T-helper 1 cell treated with Interleukin-12 subunit alpha and Interleukin-12 subunit beta and Interleukin-4 antibody, amounts not matched to agents 30 ng/mL and 1 ng/mL, for 36 hours (primary cell): ENCODE data around the gene NCK2. TPM values are rescaled to one million over a fixed set of nuclear protein-coding genes. Genes with fewer than 3 reads are reported as not detected.
"Not testable (repeated sequence)": the region's sequence is repeated elsewhere in the genome, so short reads cannot be mapped to it uniquely, and the experiment has no call there.

ENCODE experiments used
- intact Hi-C: fragments of 100-400 bp; cut with micrococcal nuclease; formaldehyde crosslinking; loops from one replicate; pipeline ENCODE4 v1.15.1; 2024
- total RNA-seq: library from RNA; stranded (reverse); gene quantifications from 2 replicates; pipeline ENCODE4 v1.2.3, GENCODE V29; 2022

The NCK2 gene
- total RNA-seq, 1 donor from 2014 or later = 74.3 TPM

DNA sequence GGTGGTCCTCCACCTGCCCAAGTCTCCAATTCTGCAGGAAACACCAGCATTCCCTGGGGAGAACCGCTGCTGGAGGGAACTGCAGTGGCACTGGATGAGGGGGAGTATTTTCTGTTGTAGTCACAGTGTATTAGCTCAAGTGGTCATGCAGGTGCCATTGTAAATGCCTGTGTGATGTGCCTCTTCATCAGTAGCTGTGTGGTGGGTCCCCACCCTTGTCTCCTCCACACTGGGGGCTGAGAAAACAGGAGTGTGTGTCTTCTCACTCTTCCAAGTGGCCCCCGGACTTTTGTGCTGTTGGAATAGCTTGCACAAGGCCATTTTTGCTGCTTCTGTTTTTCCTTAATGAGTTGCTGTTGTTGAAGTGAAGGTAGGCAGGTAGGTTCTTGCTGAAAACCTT is 8.7 kb downstream of the NCK2 start:
- intact Hi-C loops = loop anchor here (10.0 kb wide), 1 partner anchor 359 kb away; the partner anchor contains the start of gene FHL2

DNA sequence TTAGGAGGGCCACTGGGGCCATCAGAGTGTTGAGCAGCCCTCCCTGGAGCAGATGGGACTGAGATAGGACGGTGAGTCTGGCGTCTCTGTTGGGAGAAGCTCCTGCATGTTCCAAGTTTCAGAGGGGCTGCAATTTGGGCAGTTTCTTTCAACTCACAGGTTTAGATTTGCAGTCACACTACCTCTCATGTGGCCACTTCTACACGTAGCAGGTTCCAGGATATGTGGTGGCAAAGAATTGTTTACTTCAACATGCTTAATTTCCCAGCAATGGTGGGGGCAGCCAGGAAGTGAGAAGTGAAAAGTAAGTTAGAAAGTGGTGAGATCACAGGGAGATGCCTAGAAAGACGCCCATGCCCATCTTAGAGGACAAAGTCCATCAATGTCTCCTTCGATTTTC is 9.3 kb downstream of the NCK2 start:
- intact Hi-C loops = loop anchor here (1.0 to 10.0 kb wide), 5 partner anchors 8 to 359 kb away; partner anchors contain the start of gene FHL2

DNA sequence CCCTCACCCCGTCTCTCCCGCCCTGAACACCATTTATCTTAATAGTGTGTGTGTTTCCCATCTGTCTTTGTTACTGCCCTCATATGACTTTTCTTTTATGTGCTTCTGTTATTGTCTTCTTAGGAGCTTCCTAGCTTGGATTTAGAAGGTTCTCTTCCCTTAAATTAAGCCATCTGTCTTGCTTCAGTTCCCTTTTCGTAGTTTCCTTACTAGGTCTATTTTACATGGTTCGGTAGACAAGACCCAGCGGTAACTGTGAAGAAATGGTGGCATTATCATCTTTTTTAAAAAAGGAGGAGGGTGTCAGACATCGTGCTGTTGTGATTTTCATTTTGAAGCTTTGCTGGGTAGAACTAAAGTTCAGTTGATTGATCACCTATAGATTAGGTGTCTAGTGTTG is 10.3 kb downstream of the NCK2 start:
- intact Hi-C loops = loop anchor here (1.0 to 10.0 kb wide), 5 partner anchors 9 to 360 kb away; partner anchors contain the start of gene FHL2

DNA sequence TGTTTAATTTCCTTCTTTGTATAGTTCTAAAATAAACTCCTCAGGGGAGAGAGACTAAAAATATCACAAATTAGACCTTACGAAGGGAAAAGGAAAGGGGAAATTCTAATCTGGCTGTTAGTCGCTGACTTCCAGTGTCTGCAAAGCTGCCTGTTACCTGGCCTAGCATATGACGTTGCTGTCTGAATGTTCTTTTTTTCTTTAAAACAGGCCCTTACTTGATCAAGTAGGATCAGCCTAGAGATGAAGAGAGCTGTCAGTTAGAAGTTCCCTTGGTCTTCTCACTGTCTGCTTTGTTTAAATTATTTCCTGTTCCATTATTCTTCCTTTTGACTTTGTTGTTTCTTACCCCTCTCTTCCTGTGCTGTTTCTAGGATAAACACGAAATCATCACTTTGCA is 11.2 kb downstream of the NCK2 start:
- intact Hi-C loops = loop anchor here (2.0 to 10.0 kb wide), 4 partner anchors 21 to 361 kb away; partner anchors contain the start of gene FHL2

DNA sequence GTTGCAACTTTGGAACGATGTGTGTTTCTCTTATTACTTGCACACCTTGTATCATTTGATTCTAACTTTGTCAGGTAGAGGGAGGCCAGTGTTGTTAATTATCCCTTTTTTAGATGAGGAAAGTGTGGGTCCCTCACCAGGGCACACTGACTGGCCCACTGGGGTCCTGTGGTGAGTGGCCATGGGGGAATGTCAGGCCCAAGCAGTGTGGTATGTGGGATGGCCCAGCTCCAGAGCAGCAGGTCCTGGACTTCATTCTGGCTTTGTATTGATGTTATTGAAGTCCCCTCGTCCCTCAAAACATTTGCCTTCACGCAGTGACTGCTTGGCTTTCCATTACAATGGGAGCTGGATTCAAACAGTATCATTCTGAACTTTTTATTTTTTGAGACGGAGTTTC is 11.7 kb downstream of the NCK2 start:
- intact Hi-C loops = loop anchor here (2.0 to 10.0 kb wide), 2 partner anchors 78 to 362 kb away; partner anchors contain the start of gene FHL2

DNA sequence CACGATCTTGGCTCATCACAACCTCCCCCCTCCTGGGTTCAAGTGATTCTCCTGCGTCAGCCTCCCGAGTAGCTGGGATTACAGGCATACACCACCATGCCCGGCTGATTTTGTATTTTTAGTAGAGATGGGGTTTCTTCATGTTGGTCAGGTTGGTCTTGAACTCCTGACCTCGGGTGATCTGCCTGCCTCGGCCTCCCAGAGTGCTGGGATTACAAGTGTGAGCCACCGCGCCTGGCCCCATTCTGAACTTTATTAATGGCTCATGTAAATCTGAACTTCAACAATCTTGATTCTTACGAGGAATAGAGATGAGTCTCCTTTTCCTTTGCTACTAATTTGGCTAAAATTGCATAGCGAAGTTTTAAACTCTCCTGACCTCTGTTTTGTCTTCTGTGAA is 12.2 kb downstream of the NCK2 start:
- intact Hi-C loops = loop anchor here (2.0 to 10.0 kb wide), 2 partner anchors 78 to 362 kb away; partner anchors contain the start of gene FHL2

DNA sequence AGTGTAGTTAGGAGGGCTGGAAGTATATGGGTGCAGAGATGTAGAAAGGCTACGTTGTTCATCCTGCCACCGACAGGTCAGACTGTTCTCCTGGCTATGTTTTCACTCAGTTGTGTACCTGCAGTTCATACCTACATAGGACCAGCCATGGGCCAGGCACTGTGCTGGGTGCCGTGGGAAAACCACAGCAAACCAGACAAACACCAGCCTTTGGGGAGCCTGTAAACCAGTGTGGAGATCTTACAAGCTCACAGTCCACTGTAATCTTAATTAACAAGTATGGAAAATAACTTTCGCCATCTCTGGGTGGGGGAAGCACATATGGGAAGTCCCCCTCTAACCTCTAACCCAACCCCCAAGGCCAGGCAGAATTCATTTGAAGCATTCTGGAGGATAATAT is 12.7 kb downstream of the NCK2 start:
- intact Hi-C loops = loop anchor here (2.0 to 10.0 kb wide), 2 partner anchors 77 to 363 kb away; partner anchors contain the start of gene FHL2

DNA sequence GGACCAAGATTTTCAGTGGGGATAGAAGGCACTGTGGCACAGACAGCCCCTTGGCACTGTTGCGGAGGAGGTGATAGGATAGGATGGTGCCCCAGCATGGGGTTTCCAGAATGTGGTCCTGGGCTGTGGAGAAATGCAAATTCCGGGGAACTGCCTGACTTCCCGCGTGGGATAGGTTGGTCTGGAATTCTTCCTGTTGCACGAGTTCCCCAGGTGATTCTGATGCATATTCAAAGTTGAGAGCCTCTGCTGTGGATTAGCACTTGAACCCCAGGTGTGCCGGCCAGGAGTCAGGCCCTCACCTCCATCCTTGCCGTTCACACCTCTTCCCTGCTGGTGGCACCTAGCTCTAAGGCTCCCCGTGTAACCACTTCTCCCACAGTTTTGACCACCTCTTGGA is 15.5 kb downstream of the NCK2 start:
- intact Hi-C loops = no loop called here

DNA sequence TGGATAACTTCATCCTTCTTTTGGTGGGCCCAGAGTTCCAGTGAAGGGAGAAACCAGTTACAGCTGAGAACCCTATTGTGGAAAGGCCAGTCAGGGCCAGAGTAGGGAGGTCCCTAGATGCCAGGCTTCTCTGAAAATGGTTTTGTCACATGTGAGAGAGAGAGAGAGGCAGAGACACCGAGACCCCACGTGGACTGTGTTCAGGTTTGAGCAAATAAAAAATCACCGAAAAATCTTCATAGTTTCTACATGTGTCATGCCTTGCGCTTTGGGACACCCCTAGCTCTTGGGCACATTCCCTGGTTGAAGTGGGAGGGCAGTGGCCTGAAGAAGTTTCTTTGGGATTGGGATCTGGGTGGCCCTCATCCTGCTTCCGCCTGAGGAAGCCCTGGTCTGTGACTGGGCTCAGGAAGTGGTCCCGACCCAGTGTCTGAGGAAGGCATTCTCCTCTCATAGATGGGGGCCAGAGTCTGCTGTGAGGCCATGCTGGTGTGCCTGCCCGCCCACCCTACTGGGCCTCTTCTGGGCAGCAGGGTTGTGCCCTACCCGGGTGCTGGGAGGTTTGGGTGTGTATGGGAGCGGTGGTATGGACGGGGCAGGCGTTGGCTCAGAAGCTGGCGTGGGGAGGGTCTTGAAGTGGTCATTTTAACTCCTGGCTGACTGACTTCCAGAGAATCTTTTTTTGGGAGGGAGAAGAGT is 16.1 kb downstream of the NCK2 start:
- intact Hi-C loops = no loop called here

DNA sequence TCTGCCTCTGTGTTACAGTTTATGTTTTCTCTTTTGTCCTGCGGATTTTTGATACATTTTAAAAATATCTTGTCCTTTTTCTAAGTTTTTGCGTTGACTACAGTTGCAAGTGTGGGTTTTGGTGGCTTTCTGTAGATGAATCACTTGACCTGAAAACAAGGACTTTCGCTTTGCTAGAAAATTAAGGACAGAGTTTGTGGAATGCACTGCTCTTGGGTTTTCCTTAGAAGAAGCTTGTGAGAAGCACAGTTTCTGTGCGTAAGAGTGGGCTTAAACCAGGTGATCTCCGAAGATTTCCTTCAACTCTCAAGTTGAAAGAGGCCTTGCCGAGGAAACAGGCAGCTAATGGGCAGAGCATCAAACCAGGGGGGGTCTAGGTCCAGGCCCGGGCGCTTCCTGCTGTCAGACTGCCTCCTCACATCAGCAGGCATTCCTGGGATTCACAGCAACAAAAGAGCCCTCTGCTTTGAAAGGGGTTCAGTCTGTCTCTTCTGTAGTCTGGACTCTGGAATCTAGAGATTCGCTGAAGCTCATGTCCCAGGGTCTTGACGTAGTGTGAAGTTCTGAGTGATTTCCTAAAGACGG is 17.3 kb downstream of the NCK2 start:
- intact Hi-C loops = no loop called here

DNA sequence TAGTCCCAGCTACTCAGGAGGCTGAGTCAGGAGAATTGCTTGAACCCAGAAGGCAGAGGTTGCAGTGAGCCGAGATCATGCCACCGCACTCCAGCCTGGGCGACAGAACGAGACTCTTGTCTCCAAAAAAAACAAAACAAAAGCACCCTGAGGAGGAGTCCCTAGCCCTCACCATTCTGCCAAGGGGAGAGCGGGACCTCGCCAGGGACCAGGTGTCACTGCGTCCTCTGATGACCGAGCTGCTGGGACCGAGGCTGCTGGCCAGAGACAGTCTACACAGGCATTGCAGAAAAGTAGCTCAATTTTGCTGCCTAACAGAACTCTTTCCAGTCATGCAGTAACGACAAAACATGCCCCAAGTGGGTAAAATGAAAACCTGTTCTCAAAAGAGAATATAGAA is 18.4 kb downstream of the NCK2 start:
- intact Hi-C loops = no loop called here

DNA sequence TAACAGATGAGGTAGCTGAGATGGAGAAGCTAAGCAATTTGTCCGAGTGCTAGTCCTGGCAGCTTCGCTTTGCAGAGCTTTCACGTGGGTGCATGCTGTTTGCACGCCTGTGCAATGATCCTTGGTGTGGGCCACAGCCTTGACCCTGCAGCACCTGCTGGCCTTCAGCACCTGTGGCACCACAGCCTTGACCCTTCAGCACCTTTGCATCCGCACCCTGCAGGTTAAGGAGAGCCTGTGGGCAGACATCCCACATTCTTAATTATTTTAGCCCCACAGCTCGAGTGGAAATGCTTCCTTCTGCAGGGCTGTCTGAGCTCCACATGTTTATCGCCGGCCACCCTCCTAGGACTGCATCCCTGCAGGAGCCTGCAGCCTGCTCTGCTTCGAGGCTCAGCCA is 19.3 kb downstream of the NCK2 start:
- intact Hi-C loops = no loop called here

DNA sequence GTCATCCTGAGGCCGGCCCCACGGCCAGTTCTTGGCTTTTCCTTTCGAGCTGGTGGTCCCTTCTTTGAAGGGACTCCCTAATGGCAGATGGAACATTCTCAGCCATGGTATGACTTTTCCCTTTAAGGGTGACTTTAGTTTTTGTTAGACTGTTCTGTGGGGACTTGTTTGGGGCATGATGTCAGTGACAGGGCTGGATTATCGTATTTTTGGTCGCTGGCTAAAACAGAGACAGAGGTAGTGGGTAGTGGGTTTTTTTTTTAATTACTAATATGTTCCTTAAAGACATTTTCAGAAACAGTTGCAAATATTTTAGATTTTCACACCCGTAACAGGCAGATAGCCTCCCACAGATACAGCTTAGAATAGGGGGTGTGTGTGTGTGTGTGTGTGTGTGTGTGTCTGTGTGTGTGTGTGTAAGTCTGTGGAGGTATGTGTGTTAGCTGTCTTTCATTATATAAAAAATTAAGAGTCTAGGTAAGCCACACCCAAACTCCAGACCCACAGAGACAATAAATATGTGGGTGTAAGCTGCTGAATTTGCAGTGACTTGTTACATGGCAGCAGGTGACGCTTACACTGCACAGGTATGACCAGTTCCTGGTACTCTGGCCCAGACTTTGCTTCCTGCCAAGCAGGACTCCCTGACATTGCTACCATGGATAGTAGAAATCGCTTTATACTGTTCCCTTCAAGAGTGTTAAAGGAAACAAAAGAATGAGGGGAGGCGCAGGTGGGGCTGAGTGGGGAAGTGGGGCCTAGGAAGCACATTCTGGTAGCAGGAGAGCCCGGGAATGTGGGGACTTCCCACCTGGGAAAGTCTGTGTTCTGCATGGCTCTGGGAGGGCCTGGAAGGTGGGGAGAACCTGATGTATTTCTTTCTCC is 20.9 kb downstream of the NCK2 start:
- intact Hi-C loops = no loop called here

DNA sequence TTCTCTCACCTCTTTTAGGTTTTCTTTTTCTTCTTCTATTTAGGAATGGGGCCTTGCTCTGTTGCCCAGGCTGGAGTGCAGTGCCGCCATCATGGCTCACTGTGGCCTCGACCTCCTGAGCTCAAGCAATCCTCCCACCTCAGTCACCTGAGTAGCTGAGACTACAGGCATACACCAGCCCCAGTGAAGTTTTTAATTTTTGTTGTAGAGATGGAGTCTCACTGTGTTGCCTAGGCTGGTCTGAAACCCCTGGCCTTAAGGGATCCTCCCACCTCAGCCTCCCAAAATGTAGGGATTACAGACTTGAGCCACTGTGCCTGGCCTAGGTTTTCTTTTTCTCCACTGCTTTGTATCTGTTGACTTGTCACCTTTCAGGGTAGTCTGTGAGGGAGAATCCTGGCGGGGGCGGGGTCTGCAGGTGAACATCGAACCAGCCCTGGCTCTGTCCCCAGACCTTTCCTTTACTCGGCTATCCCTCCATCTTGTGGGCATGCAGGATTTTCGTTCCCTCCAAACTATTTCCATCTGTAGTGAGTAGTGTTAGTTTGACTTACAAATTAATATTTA is 21.7 kb downstream of the NCK2 start:
- intact Hi-C loops = no loop called here

DNA sequence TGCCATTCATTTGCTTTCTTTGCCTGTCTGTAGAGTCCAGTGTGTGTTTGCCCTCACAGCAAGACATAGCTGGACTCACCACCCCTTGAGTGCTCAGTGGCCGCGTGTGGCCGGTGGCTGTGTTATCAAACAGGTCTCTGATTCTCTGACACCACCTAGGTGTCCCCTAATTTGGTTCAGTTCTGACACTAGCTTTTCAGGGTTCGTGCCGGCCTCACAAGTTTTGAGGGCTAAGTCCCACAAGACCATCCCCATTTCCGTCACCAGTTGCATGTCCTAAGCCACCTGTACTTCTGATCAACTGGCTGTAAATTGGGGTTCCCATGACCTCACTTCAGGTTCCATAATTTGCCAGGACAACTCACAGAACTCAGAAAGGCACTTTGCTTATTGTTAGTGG is 23.5 kb downstream of the NCK2 start:
- intact Hi-C loops = no loop called here

DNA sequence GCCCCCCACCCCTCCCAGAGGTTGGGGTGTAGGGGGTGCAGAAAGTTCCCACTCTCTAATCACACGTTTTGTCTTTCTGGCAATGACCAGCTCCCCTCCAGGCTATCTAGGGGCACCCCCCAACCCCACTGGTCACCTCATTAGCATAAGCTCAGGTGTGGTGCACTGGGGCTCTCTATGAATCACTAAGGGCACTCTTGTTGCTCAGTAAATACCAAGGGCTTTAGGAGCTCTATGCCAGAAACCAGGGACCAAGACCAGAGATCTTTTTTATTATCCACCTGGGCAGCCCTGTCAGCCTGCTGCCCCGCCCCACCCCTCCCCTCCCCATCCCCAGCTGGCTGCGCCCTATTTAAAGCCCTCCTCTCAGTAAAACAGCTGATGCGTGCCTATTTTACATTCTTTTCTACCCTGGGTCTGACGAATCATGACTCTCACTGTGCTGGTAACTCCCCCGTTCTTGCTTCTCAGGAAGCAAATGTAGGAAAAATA is 24.3 kb downstream of the NCK2 start:
- intact Hi-C loops = no loop called here

DNA sequence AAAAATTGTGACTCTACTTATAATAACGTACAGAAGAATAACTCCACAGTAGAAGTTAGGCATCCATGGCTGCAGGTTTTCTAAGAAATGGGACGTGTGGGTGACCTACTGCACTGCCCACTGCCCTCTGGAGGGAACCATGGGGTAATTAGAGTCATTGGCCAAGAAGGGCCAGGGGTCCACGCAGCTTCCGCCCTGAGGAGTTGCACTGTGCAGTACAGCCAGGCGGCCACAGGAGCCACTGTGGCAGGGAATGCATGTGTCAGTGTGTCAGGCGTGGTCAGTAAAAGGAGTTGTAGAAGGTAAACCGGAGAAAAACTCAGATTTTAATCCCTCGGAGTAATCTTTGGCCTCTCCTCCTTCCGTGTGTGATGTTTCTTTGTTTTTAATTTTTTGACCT is 24.8 kb downstream of the NCK2 start:
- intact Hi-C loops = no loop called here

DNA sequence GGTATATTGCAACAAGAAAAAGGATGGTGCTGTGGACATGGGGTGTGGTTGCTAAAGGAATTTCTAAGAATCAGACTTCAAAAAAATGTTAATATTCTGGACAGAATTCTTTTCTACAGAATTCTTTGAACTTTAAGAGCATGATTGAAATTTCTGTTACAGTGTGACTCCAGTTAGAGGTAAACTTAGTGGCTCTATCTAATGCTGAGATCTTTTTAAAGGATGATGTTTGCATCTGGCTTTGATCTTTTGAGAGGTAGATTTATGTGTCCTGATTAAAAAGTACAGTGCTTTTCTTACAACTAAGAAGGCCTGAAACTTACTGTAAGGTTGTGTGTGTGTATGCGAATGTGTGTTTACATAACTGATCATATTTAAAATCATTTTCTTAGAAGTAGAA is 25.4 kb downstream of the NCK2 start:
- intact Hi-C loops = no loop called here

DNA sequence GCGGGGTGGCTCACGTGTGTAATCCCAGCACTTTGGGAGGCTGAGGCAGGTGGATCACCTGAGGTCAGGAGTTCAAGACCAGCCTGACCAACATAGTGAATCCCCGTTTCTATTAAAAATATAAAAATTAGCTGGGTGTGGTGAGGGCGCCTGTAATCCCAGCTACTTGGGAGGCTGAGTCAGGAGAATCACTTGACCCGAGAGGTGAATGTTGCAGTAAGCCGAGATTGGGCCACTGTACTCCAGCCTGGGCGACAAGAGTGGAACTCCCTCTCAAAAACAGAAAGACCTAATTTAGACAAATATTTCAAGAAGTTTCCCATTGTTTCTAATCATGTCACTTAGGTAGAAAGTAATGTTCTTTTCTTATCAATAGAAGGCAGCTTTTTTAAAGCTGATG is 26.6 kb downstream of the NCK2 start:
- intact Hi-C loops = not testable (repeated sequence)

DNA sequence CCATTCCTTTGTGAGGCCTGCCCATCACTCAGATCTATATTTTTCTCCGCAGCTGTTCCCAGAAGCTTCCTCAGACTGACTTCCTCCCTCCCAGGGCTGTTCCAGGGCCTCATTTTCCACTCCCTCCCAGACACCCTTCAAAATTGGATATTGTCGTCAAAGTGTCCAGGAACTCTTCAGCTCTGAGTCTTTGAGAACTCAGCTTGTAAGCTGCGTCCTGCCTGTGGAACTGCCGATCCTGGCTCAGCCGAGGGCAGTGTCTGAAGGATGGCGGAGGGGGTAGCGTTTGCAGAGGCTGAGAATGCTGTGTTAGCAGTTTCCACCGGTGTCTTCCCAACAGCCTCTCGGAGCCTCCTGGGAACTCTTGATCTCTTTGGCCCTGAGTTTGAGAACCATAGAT is 27.1 kb downstream of the NCK2 start:
- intact Hi-C loops = no loop called here

DNA sequence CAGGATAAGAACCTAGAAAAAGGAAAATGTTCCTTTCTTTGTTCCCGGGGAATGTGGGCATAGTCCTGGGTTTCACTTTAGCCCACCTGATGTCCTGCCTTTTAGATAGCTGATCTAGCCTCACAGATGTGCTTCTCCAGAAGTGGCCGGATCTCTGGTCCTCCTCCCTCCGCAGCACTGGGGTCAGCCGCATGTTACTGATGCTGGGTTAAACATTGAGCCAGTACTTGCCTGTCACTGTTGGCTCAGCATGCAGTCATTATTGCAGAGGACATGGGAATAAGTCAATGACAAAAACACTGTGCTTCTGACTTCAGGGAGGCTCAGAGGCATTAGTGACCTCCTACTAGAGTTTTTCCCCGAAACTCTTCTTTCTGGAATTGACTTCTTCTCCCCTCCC is 27.6 kb downstream of the NCK2 start:
- intact Hi-C loops = no loop called here
